Erythroblast (primary cell): ENCODE measurements around the gene ERBB4.

Experiments
- GATA1 ChIP-seq: IDR thresholded peaks from 2 replicates; pipeline ENCODE4 v1.6.1; 2011; ENCODE audit warnings: low read depth, mild to moderate bottlenecking, control low read depth, low read length, moderate library complexity
- POLR2A ChIP-seq: IDR thresholded peaks from 2 replicates; pipeline ENCODE4 v1.6.1; 2011; ENCODE audit warnings: mild to moderate bottlenecking, low read length

GRCh38 chr2:212359425-212360067 lies 179.1 kb downstream of the ERBB4 start:
- TF ChIP-seq POLR2A (no peak), GATA1 (no peak)
